HepG2 (cell line): ENCODE results near the gene CKAP5. TPM values are rescaled to one million over a fixed set of nuclear protein-coding genes. Genes with fewer than 3 reads are reported as not detected.

Experiments used
- DNMT1 ChIP-seq: sonication (generic); formaldehyde crosslinking; IDR thresholded peaks from 2 replicates; pipeline ENCODE4 v1.5.1; 2020; ENCODE audit warnings: mild to moderate bottlenecking, missing genetic modification reagents
- HES4 ChIP-seq: sonication (generic); formaldehyde crosslinking; IDR thresholded peaks from 2 replicates; pipeline ENCODE4 v1.9.0; 2021; ENCODE audit warnings: mild to moderate bottlenecking, missing genetic modification reagents, borderline replicate concordance
- RELA ChIP-seq: sonication (generic); formaldehyde crosslinking; IDR thresholded peaks from 2 replicates; pipeline ENCODE4 v1.4.0; 2020; ENCODE audit warnings: missing genetic modification reagents
- U2AF1 ChIP-seq: fragments of 200-400 bp; formaldehyde crosslinking; optimal IDR thresholded peaks from 2 replicates; pipeline ENCODE3; 2017; ENCODE audit warnings: mild to moderate bottlenecking, low read depth, low read length
- ZBTB20 ChIP-seq: sonication (generic); formaldehyde crosslinking; IDR thresholded peaks from 2 replicates; pipeline ENCODE4 v1.8.1; 2023; ENCODE audit warnings: missing genetic modification reagents, low read depth, mild to moderate bottlenecking, borderline replicate concordance
- ZFYVE20 ChIP-seq: sonication (generic); formaldehyde crosslinking; IDR thresholded peaks from 2 replicates; pipeline ENCODE4 v1.8.0; 2023; ENCODE audit warnings: low read depth, mild to moderate bottlenecking, moderate library complexity, missing genetic modification reagents, borderline replicate concordance
- ZNF367 ChIP-seq: sonication (generic); formaldehyde crosslinking; IDR thresholded peaks from 2 replicates; pipeline ENCODE4 v1.4.0; 2020; ENCODE audit warnings: missing genetic modification reagents, borderline replicate concordance
- ZNF629 ChIP-seq: sonication (generic); formaldehyde crosslinking; conservative IDR thresholded peaks from 2 replicates; pipeline ENCODE4 v1.5.0; 2020; ENCODE audit warnings: missing genetic modification reagents
- ZNF678 ChIP-seq: sonication (generic); formaldehyde crosslinking; IDR thresholded peaks from 2 replicates; pipeline ENCODE4 v1.4.0; 2020; ENCODE audit warnings: mild to moderate bottlenecking, missing genetic modification reagents
- ZNF782 ChIP-seq: sonication (generic); formaldehyde crosslinking; IDR thresholded peaks from 2 replicates; pipeline ENCODE4 v1.4.0; 2020; ENCODE audit warnings: missing genetic modification reagents, mild to moderate bottlenecking, borderline replicate concordance
- ZSCAN29 ChIP-seq: sonication (generic); formaldehyde crosslinking; conservative IDR thresholded peaks from 2 replicates; pipeline ENCODE4 v1.4.0; 2020; ENCODE audit warnings: mild to moderate bottlenecking, missing genetic modification reagents
- polyA plus RNA-seq, 8 experiments: library from polyadenylated mRNA; depleted of rRNA in 3 of 8; stranded (reverse) in 7 of 8; unstranded in 1 of 8; fragments of >200 nt; fragmentation: Illumina TruSeq in 4 of 8; extraction: Trizol in 4 of 8; gene quantifications; 2 replicates each; pipeline versions ENCODE4 v1.2.1 to v1.2.3, GENCODE V29; 2011 to 2016; ENCODE audit warnings: low read depth in 4 of 8, missing spikeins in 1 of 8, mixed read lengths in 1 of 8; ENCODE audit not compliant: insufficient read depth in 1 of 8
- total RNA-seq, 5 experiments: library from RNA; depleted of rRNA; stranded (reverse); fragments of >200 nt; fragmentation: Illumina TruSeq; extraction: Trizol; gene quantifications; 2 replicates each; pipeline ENCODE4 v1.2.3, GENCODE V29; 2016; ENCODE audit warnings: low read depth in 1 of 5
- TF ChIP-seq, protein P1 (sequence below): sonication (generic); formaldehyde crosslinking; IDR thresholded peaks from 2 replicates; pipeline ENCODE4 v1.4.0; 2020; ENCODE audit warnings: missing genetic modification reagents
- TF ChIP-seq, protein P2 (sequence below): sonication (generic); formaldehyde crosslinking; IDR thresholded peaks from 2 replicates; pipeline ENCODE4 v1.4.0; 2020; ENCODE audit warnings: missing genetic modification reagents
- TF ChIP-seq, protein P3 (sequence below): sonication (generic); formaldehyde crosslinking; IDR thresholded peaks from 2 replicates; pipeline ENCODE4 v1.5.1; 2020; ENCODE audit warnings: mild to moderate bottlenecking, missing genetic modification reagents
- TF ChIP-seq, protein P4 (sequence below): sonication (generic); formaldehyde crosslinking; IDR thresholded peaks from 2 replicates; pipeline ENCODE4 v1.4.0; 2020; ENCODE audit warnings: missing genetic modification reagents, borderline replicate concordance
- TF ChIP-seq, protein P5 (sequence below): sonication (generic); formaldehyde crosslinking; IDR thresholded peaks from 2 replicates; pipeline ENCODE4 v1.4.0; 2020; ENCODE audit warnings: missing genetic modification reagents

Gene CKAP5
- total and polyA plus RNA-seq, 2 of the 13 experiments (the other 11 are each of a cell fraction or from before 2014, with no cell fraction given) = 79.2 to 103 TPM

DNA sequence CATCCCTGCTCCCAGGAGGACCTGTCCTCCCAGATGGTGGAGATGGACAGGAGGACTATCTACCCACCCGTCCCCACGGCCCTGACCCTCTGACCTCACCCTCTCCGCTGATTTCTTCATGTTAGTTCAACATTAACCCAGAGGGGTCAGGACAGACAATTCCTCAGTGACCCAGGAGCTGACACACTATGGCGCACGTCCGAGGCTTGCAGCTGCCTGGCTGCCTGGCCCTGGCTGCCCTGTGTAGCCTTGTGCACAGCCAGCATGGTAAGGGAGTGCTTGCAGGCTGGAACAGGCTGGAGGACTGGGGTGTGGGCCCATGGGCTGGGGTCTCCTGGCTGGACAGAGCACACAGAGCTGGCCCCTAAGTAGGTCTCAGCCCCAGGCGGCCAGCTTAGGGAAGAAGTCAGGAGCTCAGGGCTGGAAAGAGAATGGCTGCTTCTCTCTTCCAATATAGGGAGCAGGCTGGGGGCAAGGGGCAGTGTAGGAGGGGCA lies 127.0 kb downstream of the CKAP5 start, which contains the start of gene F2 (continued):
- TF ChIP-seq, protein P1, sequence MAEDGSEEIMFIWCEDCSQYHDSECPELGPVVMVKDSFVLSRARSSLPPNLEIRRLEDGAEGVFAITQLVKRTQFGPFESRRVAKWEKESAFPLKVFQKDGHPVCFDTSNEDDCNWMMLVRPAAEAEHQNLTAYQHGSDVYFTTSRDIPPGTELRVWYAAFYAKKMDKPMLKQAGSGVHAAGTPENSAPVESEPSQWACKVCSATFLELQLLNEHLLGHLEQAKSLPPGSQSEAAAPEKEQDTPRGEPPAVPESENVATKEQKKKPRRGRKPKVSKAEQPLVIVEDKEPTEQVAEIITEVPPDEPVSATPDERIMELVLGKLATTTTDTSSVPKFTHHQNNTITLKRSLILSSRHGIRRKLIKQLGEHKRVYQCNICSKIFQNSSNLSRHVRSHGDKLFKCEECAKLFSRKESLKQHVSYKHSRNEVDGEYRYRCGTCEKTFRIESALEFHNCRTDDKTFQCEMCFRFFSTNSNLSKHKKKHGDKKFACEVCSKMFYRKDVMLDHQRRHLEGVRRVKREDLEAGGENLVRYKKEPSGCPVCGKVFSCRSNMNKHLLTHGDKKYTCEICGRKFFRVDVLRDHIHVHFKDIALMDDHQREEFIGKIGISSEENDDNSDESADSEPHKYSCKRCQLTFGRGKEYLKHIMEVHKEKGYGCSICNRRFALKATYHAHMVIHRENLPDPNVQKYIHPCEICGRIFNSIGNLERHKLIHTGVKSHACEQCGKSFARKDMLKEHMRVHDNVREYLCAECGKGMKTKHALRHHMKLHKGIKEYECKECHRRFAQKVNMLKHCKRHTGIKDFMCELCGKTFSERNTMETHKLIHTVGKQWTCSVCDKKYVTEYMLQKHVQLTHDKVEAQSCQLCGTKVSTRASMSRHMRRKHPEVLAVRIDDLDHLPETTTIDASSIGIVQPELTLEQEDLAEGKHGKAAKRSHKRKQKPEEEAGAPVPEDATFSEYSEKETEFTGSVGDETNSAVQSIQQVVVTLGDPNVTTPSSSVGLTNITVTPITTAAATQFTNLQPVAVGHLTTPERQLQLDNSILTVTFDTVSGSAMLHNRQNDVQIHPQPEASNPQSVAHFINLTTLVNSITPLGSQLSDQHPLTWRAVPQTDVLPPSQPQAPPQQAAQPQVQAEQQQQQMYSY (CRISPR knock-in tag) = 0 out of 2 replicates have a peak, but pooled peaks have one; percentile 28
- TF ChIP-seq RELA (CRISPR knock-in tag) = no peak
- TF ChIP-seq U2AF1 = peak; percentile 77
- TF ChIP-seq, protein P2, sequence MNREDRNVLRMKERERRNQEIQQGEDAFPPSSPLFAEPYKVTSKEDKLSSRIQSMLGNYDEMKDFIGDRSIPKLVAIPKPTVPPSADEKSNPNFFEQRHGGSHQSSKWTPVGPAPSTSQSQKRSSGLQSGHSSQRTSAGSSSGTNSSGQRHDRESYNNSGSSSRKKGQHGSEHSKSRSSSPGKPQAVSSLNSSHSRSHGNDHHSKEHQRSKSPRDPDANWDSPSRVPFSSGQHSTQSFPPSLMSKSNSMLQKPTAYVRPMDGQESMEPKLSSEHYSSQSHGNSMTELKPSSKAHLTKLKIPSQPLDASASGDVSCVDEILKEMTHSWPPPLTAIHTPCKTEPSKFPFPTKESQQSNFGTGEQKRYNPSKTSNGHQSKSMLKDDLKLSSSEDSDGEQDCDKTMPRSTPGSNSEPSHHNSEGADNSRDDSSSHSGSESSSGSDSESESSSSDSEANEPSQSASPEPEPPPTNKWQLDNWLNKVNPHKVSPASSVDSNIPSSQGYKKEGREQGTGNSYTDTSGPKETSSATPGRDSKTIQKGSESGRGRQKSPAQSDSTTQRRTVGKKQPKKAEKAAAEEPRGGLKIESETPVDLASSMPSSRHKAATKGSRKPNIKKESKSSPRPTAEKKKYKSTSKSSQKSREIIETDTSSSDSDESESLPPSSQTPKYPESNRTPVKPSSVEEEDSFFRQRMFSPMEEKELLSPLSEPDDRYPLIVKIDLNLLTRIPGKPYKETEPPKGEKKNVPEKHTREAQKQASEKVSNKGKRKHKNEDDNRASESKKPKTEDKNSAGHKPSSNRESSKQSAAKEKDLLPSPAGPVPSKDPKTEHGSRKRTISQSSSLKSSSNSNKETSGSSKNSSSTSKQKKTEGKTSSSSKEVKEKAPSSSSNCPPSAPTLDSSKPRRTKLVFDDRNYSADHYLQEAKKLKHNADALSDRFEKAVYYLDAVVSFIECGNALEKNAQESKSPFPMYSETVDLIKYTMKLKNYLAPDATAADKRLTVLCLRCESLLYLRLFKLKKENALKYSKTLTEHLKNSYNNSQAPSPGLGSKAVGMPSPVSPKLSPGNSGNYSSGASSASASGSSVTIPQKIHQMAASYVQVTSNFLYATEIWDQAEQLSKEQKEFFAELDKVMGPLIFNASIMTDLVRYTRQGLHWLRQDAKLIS (CRISPR knock-in tag) = peak; percentile 84
- no peak for TF ChIP-seq HES4 (CRISPR knock-in tag)
- TF ChIP-seq ZNF782 (CRISPR knock-in tag) = peak; percentile 28; the same call in 1 of the 2 replicates
- TF ChIP-seq, protein P3, sequence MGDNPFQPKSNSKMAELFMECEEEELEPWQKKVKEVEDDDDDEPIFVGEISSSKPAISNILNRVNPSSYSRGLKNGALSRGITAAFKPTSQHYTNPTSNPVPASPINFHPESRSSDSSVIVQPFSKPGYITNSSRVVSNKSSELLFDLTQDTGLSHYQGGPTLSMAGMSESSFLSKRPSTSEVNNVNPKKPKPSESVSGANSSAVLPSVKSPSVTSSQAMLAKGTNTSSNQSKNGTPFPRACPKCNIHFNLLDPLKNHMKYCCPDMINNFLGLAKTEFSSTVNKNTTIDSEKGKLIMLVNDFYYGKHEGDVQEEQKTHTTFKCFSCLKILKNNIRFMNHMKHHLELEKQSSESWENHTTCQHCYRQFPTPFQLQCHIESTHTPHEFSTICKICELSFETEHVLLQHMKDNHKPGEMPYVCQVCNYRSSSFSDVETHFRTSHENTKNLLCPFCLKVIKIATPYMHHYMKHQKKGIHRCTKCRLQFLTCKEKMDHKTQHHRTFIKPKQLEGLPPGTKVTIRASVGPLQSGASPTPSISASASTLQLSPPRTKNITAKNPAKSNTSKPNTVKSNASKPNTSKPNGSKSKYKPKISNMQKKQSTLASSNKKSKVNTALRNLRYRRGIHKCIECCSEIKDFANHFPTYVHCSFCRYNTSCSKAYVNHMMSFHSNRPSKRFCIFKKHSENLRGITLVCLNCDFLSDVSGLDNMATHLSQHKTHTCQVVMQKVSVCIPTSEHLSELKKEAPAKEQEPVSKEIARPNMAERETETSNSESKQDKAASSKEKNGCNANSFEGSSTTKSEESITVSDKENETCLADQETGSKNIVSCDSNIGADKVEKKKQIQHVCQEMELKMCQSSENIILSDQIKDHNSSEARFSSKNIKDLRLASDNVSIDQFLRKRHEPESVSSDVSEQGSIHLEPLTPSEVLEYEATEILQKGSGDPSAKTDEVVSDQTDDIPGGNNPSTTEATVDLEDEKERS (CRISPR knock-in tag) = no peak; the same call in 1 of the 2 replicates
- TF ChIP-seq ZNF367 (CRISPR knock-in tag) = no peak
- TF ChIP-seq ZNF629 (CRISPR knock-in tag) = no peak; the same call in 1 of the 2 replicates
- TF ChIP-seq, protein P4, sequence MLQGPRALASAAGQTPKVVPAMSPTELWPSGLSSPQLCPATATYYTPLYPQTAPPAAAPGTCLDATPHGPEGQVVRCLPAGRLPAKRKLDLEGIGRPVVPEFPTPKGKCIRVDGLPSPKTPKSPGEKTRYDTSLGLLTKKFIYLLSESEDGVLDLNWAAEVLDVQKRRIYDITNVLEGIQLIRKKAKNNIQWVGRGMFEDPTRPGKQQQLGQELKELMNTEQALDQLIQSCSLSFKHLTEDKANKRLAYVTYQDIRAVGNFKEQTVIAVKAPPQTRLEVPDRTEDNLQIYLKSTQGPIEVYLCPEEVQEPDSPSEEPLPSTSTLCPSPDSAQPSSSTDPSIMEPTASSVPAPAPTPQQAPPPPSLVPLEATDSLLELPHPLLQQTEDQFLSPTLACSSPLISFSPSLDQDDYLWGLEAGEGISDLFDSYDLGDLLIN = 0 out of 2 replicates have a peak, but pooled peaks have one; percentile 66
- no peak for TF ChIP-seq ZSCAN29 (CRISPR knock-in tag)
- TF ChIP-seq, protein P5, sequence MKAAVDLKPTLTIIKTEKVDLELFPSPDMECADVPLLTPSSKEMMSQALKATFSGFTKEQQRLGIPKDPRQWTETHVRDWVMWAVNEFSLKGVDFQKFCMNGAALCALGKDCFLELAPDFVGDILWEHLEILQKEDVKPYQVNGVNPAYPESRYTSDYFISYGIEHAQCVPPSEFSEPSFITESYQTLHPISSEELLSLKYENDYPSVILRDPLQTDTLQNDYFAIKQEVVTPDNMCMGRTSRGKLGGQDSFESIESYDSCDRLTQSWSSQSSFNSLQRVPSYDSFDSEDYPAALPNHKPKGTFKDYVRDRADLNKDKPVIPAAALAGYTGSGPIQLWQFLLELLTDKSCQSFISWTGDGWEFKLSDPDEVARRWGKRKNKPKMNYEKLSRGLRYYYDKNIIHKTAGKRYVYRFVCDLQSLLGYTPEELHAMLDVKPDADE = no peak; the same call in 1 of the 2 replicates
- TF ChIP-seq ZNF678 = no peak
- TF ChIP-seq ZBTB20 = peak; percentile 92
- no peak for TF ChIP-seq ZFYVE20 (CRISPR knock-in tag)
- TF ChIP-seq DNMT1 (CRISPR knock-in tag) = no peak
